Thyroid gland (tissue), 4 donors: Measurements from ENCODE around the gene FASTKD3.

Experiments used
- POLR2A ChIP-seq, 2 donors: fragments of 450-650 bp; IDR thresholded peaks; one replicate each; pipeline ENCODE4 v1.6.1; 2017; ENCODE audit warnings: antibody characterized with exemption in 2 of 2, mild to moderate bottlenecking in 2 of 2, moderate library complexity in 1 of 2
- TF ChIP-seq, protein P1 (sequence below), 6 experiments: fragments of 200-600 bp in 3 of 6; fragments of 450-650 bp in 3 of 6; sonication (generic) in 3 of 6; IDR thresholded peaks; one replicate each; pipeline ENCODE4 v1.5.1; 2016 to 2019; ENCODE audit warnings: antibody characterized with exemption in 6 of 6, mild to moderate bottlenecking in 2 of 6, inconsistent platforms in 1 of 6, moderate library complexity in 1 of 6

DNA sequence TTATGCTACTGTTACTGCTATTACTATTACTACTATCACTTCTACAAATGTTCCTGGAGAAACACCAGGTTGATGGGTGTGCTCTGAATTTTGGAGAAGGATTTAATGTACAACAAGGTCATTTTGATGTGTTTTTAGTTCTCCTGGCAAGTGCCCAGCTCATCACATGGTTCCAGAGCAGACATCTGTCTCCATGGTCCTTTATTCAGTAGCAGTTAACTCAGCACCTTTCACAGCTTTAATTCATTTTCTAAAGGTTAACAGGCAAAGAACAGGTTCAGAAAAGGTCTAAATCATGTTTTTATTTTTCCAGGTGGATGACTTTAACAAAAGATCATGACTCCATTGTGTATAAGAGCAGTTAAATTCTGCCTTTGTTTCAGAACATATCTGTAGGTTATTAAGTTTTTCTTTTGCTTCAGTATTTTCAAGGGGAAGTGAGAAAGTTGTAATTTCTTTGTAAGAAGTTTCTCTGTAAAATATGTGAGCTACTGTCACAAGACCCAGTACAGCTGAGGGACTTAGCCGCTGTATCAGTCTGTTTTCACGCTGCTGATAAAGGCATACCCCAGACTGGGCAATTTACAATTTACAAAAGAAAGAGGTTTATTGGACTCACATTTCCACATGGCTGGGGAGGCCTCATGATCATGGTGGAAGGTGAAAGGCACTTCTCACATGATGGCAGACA lies 42.1 kb upstream of the FASTKD3 start:
- no peak for TF ChIP-seq POLR2A (IDR thresholded peaks at IDR 0.05)
- TF ChIP-seq, protein P1, sequence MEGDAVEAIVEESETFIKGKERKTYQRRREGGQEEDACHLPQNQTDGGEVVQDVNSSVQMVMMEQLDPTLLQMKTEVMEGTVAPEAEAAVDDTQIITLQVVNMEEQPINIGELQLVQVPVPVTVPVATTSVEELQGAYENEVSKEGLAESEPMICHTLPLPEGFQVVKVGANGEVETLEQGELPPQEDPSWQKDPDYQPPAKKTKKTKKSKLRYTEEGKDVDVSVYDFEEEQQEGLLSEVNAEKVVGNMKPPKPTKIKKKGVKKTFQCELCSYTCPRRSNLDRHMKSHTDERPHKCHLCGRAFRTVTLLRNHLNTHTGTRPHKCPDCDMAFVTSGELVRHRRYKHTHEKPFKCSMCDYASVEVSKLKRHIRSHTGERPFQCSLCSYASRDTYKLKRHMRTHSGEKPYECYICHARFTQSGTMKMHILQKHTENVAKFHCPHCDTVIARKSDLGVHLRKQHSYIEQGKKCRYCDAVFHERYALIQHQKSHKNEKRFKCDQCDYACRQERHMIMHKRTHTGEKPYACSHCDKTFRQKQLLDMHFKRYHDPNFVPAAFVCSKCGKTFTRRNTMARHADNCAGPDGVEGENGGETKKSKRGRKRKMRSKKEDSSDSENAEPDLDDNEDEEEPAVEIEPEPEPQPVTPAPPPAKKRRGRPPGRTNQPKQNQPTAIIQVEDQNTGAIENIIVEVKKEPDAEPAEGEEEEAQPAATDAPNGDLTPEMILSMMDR (IDR thresholded peaks at IDR 0.05): no peak
